Stimulated activated CD4-positive, alpha-beta T cell treated with anti-CD3 and anti-CD28 coated beads, Interleukin-1b, Interleukin-23, amount 100 ng/mL, for 4 hours (primary cell): ENCODE data around the gene TLX1.
"Not testable (repeated sequence)": the region's sequence is repeated elsewhere in the genome, so short reads cannot be mapped to it uniquely, and the experiment has no call there.

Source experiments
- DNase-seq, 2 donors: peaks; one replicate each; pipeline ENCODE4 v3.0.0-alpha.2; 2020; ENCODE audit warnings: low read depth in 2 of 2

TLX1 gene

DNA sequence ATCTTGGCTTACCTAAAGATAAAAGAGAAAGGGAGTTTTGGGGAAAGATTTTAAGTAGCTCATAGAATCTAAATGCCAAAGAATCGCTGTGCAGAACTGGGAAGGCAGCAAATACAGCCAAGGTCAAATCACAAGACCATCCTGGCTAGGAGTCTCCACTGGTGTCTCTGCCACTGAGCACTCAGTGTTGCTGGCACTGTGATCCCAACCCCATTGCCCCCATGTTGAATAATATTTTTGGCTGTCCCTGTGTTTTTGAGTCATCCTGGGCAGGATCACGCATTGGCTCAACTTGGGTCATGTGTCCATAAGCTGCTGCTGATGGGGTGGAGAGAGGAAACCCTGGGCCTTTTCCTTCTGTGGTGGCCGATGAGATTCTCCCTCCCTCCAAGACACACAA is 21.2 kb downstream of the TLX1 start:
- DNase-seq, result no peak

DNA sequence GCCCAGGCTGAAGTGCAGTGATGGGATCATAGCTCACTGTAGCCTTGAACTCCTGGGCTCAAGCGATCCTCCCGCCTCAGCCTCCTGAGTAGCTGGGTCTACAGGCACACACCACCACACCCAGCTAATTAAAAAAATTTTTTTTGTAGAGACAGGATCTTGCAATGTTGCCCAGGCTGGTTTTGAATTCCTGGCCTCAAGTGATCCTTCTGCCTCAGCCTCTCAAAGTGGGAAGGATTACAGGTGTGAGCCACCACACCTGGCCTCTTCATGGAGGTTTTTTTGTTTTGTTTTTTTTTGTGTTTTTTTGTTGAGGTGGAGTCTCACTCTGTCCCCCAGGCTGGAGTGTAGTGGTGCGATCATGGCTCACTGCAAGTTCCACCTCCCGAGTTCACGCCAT is 23.4 kb downstream of the TLX1 start:
- DNase-seq, result not testable (repeated sequence)

DNA sequence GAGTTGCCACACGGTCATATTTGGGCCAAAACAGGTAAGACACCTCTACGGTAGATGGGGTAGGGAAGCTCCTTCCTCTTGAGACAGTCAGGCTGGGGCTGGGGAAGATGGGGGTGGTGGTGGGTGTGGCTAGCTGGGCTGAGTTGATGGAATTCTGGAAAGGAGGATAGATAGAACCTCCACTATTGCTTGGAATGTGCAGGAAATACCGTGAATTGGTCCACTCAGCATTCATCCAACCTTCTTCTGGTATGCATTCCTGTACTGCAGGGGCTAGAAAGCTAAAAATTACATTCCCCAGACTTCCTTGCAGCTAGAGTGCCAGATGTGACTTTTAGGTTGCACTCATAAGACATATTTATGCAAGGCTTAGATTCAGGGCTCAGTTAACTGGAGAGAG is 24.8 kb downstream of the TLX1 start:
- no peak for DNase-seq

DNA sequence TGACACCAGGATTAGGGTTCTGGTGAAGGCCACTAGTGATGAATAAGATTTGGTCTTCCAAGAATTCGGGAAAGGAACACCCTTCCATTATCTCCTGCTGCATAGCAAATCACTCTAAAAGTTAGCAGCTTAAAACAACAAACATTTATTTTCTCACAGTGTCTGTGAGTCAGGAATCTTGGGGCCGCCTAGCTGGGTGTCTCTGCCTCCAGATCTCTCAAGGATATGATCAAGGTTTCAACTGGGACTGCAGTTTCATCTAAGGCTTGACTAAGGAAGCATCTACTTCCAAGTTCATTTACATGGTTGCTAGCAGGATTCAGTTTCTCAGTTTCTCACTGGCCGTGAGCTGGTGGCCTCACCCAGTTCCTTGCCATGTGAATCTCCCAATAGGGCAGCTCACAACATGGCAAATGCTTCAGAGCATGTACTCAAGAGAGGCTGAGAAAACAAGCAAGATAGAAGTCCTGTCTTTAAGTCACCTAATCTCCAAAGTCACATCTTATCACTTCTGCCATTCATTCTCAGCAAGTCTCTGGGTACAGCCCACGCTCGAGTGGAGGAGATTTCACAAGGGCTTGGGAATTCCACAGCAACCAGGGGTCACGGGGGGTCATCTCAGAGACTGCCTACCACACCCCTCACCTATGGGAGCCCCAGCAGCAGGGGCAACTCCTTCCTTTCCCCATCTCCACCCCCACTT is 26.8 kb downstream of the TLX1 start:
- DNase-seq, result no peak

DNA sequence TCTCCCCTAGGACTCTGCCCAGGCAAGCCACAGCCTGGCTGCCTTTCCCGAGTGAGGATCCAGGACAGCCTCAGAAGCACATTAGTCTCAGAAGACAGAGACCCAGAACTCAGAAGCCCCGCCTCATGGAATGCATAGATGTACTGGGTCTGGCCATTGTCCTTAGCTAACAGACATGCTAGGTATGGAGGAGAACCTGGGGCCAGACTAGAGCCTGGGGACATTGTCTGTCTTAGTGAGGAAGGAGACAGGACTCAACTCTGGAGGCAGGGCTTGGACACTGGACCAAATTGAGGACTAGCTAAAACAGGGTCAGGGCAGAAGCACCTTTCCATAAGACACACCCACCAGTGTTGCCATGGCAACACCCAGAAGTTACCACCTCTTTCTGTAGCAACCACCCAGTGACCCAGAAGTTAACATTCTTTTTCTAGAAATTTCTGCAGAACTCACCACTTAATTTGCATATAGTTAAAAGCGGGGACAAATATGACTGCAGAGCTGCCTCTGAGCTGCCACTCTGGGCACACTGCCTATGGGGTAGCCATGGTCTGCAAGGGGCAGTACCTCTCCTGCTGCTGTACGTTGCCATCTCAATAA is 27.5 kb downstream of the TLX1 start:
- no peak for DNase-seq

DNA sequence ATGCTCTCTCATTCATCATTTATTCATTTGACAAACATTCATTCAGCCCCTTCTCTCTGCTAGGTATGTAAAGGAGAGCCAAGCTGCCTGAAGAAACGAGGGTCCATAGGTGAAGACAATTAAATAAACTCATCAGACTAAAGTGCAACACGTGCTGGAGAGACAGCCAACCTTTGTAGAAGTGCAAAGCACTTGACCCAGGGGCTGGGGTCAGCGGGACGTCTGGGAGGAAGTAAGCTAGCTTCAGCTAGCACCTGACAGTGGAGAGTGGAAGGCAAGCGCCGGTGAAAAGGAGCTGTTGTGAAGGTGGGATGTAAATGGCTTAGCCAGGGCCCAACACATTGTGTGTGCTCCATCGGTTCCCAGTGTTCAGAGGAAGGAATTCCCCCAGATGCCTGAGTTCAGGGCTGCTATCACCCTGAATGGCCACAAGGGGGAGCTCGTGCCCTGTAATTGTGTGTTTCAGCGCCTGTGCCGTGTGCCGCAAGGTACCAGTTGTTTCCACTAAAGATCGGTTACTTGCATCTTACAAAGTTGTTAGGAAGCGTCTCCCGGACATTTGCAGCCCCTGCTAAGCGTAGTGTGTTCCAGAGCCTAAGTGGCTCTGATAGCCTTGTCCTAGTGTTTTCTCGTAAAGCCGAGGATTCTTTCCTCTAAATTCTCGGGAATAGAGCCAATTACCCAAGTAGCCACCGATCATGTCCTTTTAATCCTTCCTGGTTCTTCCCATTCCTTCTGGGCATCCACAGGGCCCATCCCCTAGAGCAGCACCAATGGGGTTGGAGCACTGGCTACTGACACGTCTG is 30.6 kb downstream of the TLX1 start:
- DNase-seq, result peak; percentile 54 to 68

DNA sequence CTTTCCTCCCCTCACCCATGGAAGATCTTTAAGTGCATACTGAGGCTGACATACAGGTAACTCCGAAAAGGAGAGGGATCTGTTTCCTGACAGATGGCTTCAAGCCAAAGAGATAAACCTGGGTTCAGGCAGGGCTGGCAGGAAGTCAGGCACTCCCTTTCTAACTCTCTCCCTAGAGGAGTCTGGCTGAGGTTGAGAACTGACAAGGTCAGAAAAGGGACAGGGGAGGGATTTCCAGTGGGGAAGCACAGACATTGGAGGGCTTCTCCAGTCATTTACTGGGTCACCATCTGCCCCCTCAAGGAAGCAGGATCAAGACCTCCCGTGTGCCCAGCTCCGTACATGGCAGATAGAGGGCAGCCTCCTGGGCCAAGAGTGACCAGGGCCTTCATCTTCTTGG is 31.6 kb downstream of the TLX1 start:
- DNase-seq, result no peak

DNA sequence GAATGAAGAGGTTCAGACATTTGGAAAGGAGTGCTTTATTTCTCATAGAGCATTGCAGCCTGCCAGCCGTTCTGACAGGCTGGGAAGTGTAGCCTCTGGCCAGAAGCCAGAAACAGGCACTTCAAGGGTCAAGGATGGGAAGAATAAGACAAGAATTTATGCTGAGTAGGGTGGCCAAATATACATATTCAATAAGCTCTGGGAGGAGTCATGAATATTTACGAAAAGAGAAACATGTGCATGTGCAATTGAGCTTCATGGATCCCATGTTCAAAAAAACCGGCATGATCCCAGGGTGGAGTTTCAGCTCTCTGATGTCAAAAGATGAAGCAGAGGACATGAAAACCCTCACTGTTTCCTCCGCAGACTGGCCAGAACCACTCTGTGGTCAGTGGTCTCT is 32.9 kb downstream of the TLX1 start:
- DNase-seq, result no peak

DNA sequence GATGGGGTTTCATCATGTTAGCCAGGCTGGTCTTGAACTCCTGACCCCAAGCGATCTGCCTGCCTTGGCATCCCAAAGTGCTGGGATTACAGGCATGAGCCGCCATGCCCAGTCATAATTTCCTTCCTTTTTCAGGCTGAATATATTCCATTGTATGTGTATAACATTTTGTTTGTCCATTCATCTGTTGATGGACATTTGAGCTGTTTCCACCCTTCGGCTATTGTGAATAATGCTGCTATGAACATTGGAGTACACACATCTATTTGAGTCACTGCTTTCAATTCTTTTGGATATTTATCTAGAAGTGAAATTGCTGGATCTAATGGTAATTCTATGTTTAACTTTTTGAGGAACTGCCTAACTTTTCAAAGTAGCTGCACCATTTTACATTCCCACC is 34.6 kb downstream of the TLX1 start:
- no peak for DNase-seq

DNA sequence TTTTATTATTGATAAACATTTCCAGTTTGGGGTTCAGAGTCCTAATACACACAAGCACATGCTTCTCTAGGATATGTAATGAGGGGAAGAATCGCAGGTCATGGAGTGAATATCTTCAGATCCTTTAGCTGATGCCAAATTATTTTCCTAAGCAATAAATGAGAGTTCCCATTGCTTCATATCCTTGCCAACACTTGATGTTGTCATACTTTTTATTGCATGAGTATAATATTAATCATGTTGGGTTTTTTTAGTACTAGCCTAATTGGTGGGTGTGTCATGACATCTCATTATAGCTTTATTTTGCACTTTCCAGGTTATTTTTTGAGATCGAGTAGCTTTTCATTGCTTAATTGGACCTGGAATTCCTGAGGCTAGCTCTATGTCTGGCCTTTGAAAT is 35.3 kb downstream of the TLX1 start:
- DNase-seq, result no peak

DNA sequence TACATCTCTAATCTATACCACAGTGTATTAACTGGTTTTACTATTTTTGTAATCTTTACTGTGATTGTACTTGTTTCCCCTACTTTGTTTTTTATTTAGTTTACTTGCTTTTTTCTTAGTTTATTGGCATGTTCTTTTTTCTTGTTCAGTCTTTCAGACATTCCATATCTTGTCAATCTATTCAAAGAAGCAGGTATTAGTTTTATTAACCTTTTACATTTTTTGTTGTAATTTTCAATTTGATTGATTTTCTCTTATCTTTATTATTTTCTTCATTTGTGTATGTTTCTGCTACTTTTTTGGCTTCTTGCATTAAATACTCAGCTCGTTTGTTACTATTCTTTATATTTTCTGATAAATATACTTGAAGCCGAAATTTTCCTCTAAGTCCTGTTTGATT is 41.6 kb downstream of the TLX1 start:
- no peak for DNase-seq

DNA sequence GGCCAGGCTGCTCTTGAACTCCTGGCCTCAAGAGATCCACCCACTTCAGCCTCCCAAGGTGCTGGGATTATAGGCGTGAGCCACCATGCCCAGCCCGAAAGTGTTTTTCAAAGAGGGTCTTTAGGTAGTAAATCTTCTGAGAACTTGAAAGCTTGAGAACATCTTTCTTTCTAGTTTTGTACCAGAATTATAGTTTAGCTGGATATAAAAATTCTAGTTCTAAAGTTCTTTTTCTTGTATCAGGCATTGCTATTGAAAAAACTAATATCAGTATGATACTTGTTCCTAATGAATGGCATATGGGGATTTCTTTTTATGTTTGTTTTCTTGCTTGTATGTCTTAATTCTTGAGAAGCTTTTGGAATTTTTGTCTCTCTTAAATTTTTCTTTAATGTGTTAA is 43.2 kb downstream of the TLX1 start:
- DNase-seq, result no peak

DNA sequence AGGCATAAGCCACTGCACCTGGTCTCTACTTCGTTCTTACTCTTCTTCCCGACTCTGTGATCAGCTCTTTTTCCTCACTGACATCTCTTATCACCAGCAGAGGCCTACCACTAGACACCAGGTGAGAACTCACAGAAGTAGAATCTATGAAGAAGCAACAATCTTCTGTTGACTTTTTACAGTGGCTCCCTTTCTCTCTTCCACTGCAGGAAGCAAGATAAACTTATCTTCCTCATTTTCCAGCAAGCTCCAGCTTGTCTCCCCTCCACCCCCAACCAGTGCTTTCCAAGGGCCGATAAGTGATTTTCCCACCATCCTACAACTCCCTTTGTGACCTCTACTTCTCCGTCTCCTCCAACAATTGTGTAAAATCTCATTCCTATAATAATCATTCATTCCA is 45.5 kb downstream of the TLX1 start:
- DNase-seq, result no peak

DNA sequence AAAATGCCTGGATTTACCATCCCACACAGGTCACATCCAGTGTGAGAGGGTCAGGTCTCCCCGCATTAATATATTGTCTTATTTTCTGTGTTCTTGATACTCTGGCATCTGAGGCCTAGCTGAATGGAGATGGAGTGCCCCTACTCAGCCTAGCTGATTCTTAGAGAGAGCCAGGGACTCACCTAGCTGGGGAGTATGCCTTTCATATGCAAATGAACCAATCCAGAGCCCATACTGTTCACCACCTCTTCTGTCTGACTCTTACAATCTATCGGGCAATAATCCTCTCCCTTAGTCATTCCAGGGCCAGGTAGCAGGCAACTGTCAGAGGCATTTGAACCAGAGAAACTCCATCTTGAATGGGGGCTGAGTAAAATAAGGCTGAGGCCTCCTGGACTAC is 51.8 kb downstream of the TLX1 start:
- DNase-seq, result no peak

DNA sequence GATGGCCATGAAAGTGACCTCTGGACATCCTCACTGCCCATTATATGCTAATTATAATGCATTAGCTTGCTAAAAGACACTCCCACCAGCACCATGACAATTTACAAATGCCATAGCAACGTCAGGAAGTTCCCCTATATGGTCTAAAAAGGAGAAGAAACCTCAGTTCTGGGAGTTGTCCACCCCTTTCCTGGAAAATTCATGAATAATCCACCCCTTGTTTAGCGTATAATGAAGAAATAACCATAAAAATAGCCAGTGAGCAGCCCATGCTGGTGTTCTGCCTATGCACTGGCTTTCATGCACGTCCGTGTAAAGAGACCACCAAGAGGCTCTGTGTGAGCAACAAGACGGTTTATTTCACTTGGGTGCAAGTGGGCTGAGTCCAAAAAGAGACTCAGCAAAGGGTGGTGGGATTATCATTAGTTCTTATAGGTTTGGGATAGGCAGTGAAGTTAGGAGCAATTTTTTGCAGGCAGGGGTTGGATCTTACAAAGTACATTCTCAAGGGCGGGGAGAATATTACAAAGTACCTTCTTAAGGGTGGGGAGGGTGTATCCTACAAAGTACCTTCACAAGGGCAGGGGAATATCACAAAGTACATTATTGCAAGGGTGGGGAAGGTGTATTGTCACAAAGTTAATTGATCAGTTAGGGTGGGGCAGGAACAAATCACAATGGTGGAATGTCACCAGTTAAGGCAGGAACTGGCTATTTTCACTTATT is 52.5 kb downstream of the TLX1 start:
- DNase-seq, result no peak
